ENCODE measurements around the gene SLC44A4. TPM values are rescaled to one million over a fixed set of nuclear protein-coding genes. Genes with fewer than 3 reads are reported as not detected.

SLC44A4 gene
- total and polyA plus RNA-seq, 9 of the 15 experiments (the other 6 are each of a cell fraction or from before 2014, with no cell fraction given): 7.9 to 18.6 (median 11.2) TPM

GRCh38 chr6:31922942-31923341, 44.1 kb upstream of the SLC44A4 start:
- CTCF ChIA-PET (ENCODE audit: low intra/inter-chr PET ratio): interaction anchor here (0.6 to 1.2 kb wide), 5 partner anchors 127 to 377 kb away, joined by 3 read pairs; partner anchors contain the start of genes ATP6V1G2, LY6G5C and VARS1
- peak in 1 of 4 experiments; percentile 65 for DNase-seq (ENCODE audit: extremely low read depth in 1 of 4, low spot score in 3 of 4)
- Histone ChIP-seq H3K9me1 (ENCODE audit: control insufficient read depth, insufficient read depth, low read length) (no peaks in the 10 kb centered on the region), H3K36me3 (ENCODE audit: control insufficient read depth, insufficient read depth, low read length) (no peaks in the 10 kb centered on the region), H3K27me3 (ENCODE audit: control insufficient read depth in 2 of 2, insufficient read depth in 2 of 2, low read length in 2 of 2) (no peaks in the 10 kb centered on the region), H3K9ac (ENCODE audit: insufficient read depth in 1 of 2, low read depth in 2 of 2, low read length in 2 of 2) (no peak overlapping the region), H3K27ac (ENCODE audit: extremely low read depth, low read depth, low read length) (no peak overlapping the region), H2AFZ (ENCODE audit: low read depth, low read length) (peak overlapping the region; percentile 26; the same call in 1 of the 2 replicates), H4K20me1 (replicated peaks; ENCODE audit: control insufficient read depth, insufficient read depth, low read length) (no peaks in the 10 kb centered on the region), H3K4me1 (replicated peaks in 1 of 2; ENCODE audit: control insufficient read depth in 2 of 2, insufficient read depth in 2 of 2, low read length in 2 of 2) (peaks cover 5 to 8% of the 10 kb centered on the region in 2 experiments; a peak in 4 of 5 replicates), H3K9me3 (replicated peaks; ENCODE audit: control insufficient read depth, insufficient read depth, low read depth, low read length) (peaks cover 7% of the 10 kb centered on the region), H3K4me3 (no peak overlapping the region), H3K4me2 (ENCODE audit: insufficient read depth, low read length) (no peak overlapping the region), H3K79me2 (ENCODE audit: control insufficient read depth, insufficient read depth, low read length) (no peaks in the 10 kb centered on the region)
- WGBS (ENCODE audit: insufficient coverage, low coverage, missing lambda C conversion rate): 7% methylated on average over 5 of the region's 5 CpGs
- POLR2A ChIA-PET: interaction anchor here (0.5 to 1.3 kb wide), 8 partner anchors 13 to 256 kb away, joined by 3 to 5 read pairs (median 3); no protein-coding TSS in a partner anchor
- FAIRE-seq: peak; percentile 63
- in situ Hi-C loops (cut with MboI) (no loop called here), intact Hi-C loops (cut with micrococcal nuclease) (no loop called here)
- peak; percentile 73 for ATAC-seq
- BruUV-seq (replicated peaks): no TSS peak
- no peak for TF ChIP-seq IRF1 (CRISPR knock-in tag; IDR thresholded peaks at IDR 0.05; ENCODE audit: borderline replicate concordance)
- peak; percentile 25; the same call in 1 of the 2 replicates for TF ChIP-seq VEZF1 (CRISPR knock-in tag; IDR thresholded peaks at IDR 0.05)
- TF ChIP-seq NFE2 (IDR thresholded peaks at IDR 0.05; ENCODE audit: low read depth): no peak
- peak in 1 of 2 experiments; percentile 88; a peak in 2 of 4 replicates for TF ChIP-seq MLLT1 (IDR thresholded peaks at IDR 0.05)
- no peak for TF ChIP-seq ZNF347 (CRISPR knock-in tag; IDR thresholded peaks at IDR 0.05; ENCODE audit: low read depth)
- peak; percentile 62 for TF ChIP-seq REST (IDR thresholded peaks at IDR 0.05; ENCODE audit: borderline replicate concordance)
- no peak for TF ChIP-seq REST (CRISPR knock-in tag; IDR thresholded peaks at IDR 0.05; ENCODE audit: low read depth)
- peak; percentile 57 to 69 for TF ChIP-seq RAD21 (CRISPR knock-in tag; conservative IDR thresholded peaks at IDR 0.05 in 1 of 2, IDR thresholded peaks at IDR 0.05 in 1 of 2)
